HCT116 (cell line): ENCODE measurements around the gene ANKRD40CL. TPM values are rescaled to one million over a fixed set of nuclear protein-coding genes. Genes with fewer than 3 reads are reported as not detected.

Source experiments
- ATAC-seq: fragments of 200-7000 bp; cut with Tn5 transposase; 2 replicates; pipeline ENCODE4 v1.9.1; 2020; ENCODE audit warnings: mild to moderate bottlenecking, moderate library complexity
- BruUV-seq: library from RNA; stranded (reverse); fragments of 400-500 nt; replicated peaks from 2 replicates; lab custom pipeline; 2021; lab: Mats Ljungman, UMichigan
- CTCF ChIA-PET: fragments of 300-600 bp; sonication (Branson Sonifier 250); formaldehyde crosslinking; loops from one replicate; lab custom pipeline; 2021; ENCODE audit warnings: antibody characterized with exemption; lab: Charles Lee
- POLR2A ChIA-PET: fragments of 300-600, 350-600 bp; sonication (Branson Sonifier 250); formaldehyde crosslinking; loops from one replicate; lab custom pipeline; 2021; ENCODE audit warnings: antibody characterized with exemption; lab: Charles Lee
- RAD21 ChIA-PET, 2 experiments: fragments of 300-600 bp; sonication (Branson Sonifier 250); formaldehyde crosslinking; loops; one replicate each; lab custom pipeline; 2023; ENCODE audit warnings: low total read pairs in 2 of 2; ENCODE audit not compliant: uncharacterized antibody in 2 of 2, unreplicated experiment in 2 of 2, low non-redundant PET in 1 of 2; lab: Charles Lee
- DNase-seq: peaks from one replicate; pipeline ENCODE4 v3.0.0-alpha.2; 2010; ENCODE audit warnings: low read depth, low spot score
- H2AFZ ChIP-seq: fragments of 200-600 bp; shearing (Covaris generic), sonication (generic); 2 replicates; pipeline ENCODE4 v1.6.1; 2017; ENCODE audit warnings: low read depth, mixed run types, mixed read lengths, antibody characterized with exemption, low read length; ENCODE audit not compliant: poor library complexity, severe bottlenecking
- H3K27ac ChIP-seq: 2 replicates; pipeline ENCODE4 v1.5.1; 2012; ENCODE audit warnings: low read depth, low read length
- H3K27me3 ChIP-seq: fragments of 200-600 bp; sonication (generic); 2 replicates; pipeline ENCODE4 v1.6.1; 2016; ENCODE audit warnings: mixed run types, low read length, mixed read lengths; ENCODE audit not compliant: insufficient read depth
- H3K36me3 ChIP-seq, 2 experiments: fragments of 200-500 bp in 1 of 2; fragments of 200-600 bp in 1 of 2; sonication (Bioruptor generic) in 1 of 2; sonication (generic) in 1 of 2; 2 replicates each; pipeline versions ENCODE4 v1.5.1 to v1.6.1; 2014 to 2016; ENCODE audit warnings: low read length in 2 of 2, inconsistent platforms in 1 of 2, mixed read lengths in 1 of 2, mixed run types in 1 of 2; ENCODE audit not compliant: insufficient read depth in 2 of 2, control insufficient read depth in 1 of 2
- H3K4me1 ChIP-seq, 2 experiments: fragments of 200-600 bp in 1 of 2; sonication (generic) in 1 of 2; 2 replicates each; pipeline versions ENCODE4 v1.5.1 to v1.6.1; 2012 to 2017; ENCODE audit warnings: low read length in 2 of 2, inconsistent platforms in 1 of 2, mild to moderate bottlenecking in 1 of 2, mixed read lengths in 1 of 2, mixed run types in 1 of 2, moderate library complexity in 1 of 2; ENCODE audit not compliant: insufficient read depth in 2 of 2, control insufficient read depth in 1 of 2
- H3K4me2 ChIP-seq: fragments of 200-600 bp; sonication (generic); 2 replicates; pipeline ENCODE4 v1.6.1; 2017; ENCODE audit warnings: mixed run types, low read length, mixed read lengths
- H3K4me3 ChIP-seq, 2 experiments: fragments of 200-600 bp in 1 of 2; sonication (generic) in 1 of 2; replicated peaks in 1 of 2; 2 replicates each; pipeline ENCODE4 v1.5.1; 2011 to 2016; ENCODE audit warnings: low read length in 2 of 2, control low read depth in 1 of 2, low read depth in 1 of 2, mild to moderate bottlenecking in 1 of 2, mixed read lengths in 1 of 2, mixed run types in 1 of 2
- H3K79me2 ChIP-seq: fragments of 200-600 bp; sonication (generic); 2 replicates; pipeline ENCODE4 v1.6.1; 2017; ENCODE audit warnings: mild to moderate bottlenecking, mixed run types, low read length, moderate library complexity, mixed read lengths; ENCODE audit not compliant: insufficient read depth
- H3K9ac ChIP-seq: fragments of 200-600 bp; sonication (generic); 2 replicates; pipeline ENCODE4 v1.6.1; 2016; ENCODE audit warnings: low read length, mixed read lengths
- H3K9me2 ChIP-seq: fragments of 200-600 bp; sonication (generic), shearing (Covaris generic); 2 replicates; pipeline ENCODE4 v1.6.1; 2017; ENCODE audit warnings: mixed run types, mild to moderate bottlenecking, moderate library complexity; ENCODE audit not compliant: insufficient read depth
- H3K9me3 ChIP-seq, 2 experiments: fragments of 200-500 bp in 1 of 2; fragments of 200-600 bp in 1 of 2; sonication (Bioruptor generic) in 1 of 2; sonication (generic) in 1 of 2; 2 replicates each; pipeline ENCODE4 v1.6.1; 2014 to 2017; ENCODE audit warnings: low read length in 2 of 2, mixed read lengths in 2 of 2, inconsistent platforms in 1 of 2, low read depth in 1 of 2, mild to moderate bottlenecking in 1 of 2, mixed run types in 1 of 2, moderate library complexity in 1 of 2; ENCODE audit not compliant: control insufficient read depth in 1 of 2, insufficient read depth in 1 of 2
- H4K20me1 ChIP-seq: fragments of 200-600 bp; sonication (generic), shearing (Covaris generic); 2 replicates; pipeline ENCODE4 v1.6.1; 2017; ENCODE audit warnings: mixed run types, mild to moderate bottlenecking, moderate library complexity; ENCODE audit not compliant: insufficient read depth
- ATF3 ChIP-seq: IDR thresholded peaks from 2 replicates; pipeline ENCODE4 v1.6.1; 2012
- CBX3 ChIP-seq: IDR thresholded peaks from 2 replicates; pipeline ENCODE4 v1.6.1; 2012; ENCODE audit warnings: low read depth
- CEBPB ChIP-seq: IDR thresholded peaks from 2 replicates; pipeline ENCODE4 v1.6.1; 2012; ENCODE audit warnings: low read depth
- EGR1 ChIP-seq: IDR thresholded peaks from 2 replicates; pipeline ENCODE4 v1.6.1; 2012; ENCODE audit warnings: low read depth
- EZH2 ChIP-seq: fragments of 200-600 bp; sonication (generic); IDR thresholded peaks from 2 replicates; pipeline ENCODE4 v1.6.1; 2017; ENCODE audit warnings: antibody characterized with exemption, mixed run types
- JUND ChIP-seq: IDR thresholded peaks from 2 replicates; pipeline ENCODE4 v1.6.1; 2012
- MAX ChIP-seq: IDR thresholded peaks from 2 replicates; pipeline ENCODE4 v1.6.1; 2012
- POLR2A ChIP-seq: IDR thresholded peaks from 2 replicates; pipeline ENCODE4 v1.7.0; 2011; ENCODE audit warnings: borderline replicate concordance; ENCODE audit not compliant: insufficient read depth, insufficient read length; ENCODE audit errors: extremely low read depth
- SP1 ChIP-seq: IDR thresholded peaks from 2 replicates; pipeline ENCODE4 v1.6.1; 2012; ENCODE audit warnings: low read depth
- intact Hi-C: fragments of 100-400 bp; cut with micrococcal nuclease; formaldehyde crosslinking; loops from 2 replicates; pipeline ENCODE4 v1.10.0; 2022
- total RNA-seq: library from RNA; stranded (reverse); gene quantifications from one replicate; pipeline ENCODE4 v1.2.1, GENCODE V29; 2021; ENCODE audit not compliant: unreplicated experiment
- TF ChIP-seq, protein P1 (sequence below): IDR thresholded peaks from 2 replicates; pipeline ENCODE4 v1.6.1; 2011; ENCODE audit warnings: mild to moderate bottlenecking, low read length, moderate library complexity; ENCODE audit not compliant: insufficient replicate concordance; ENCODE audit errors: extremely low read depth

Gene ANKRD40CL
- total RNA-seq, 1 experiment from 2014 or later: 0.57 TPM

GRCh38 chr17:50793007-50793406 lies 25.7 kb upstream of the ANKRD40CL start:
- H3K9me3 ChIP-seq: no peaks in the 10 kb centered on the region
- no peaks in the 10 kb centered on the region for H4K20me1 ChIP-seq
- ATAC-seq: 0 out of 2 replicates have a peak, but pooled peaks have one; percentile 22
- no peak overlapping the region for H3K9ac ChIP-seq
- no peaks in the 10 kb centered on the region for H3K9me2 ChIP-seq
- H2AFZ ChIP-seq: no peak overlapping the region
- H3K4me3 ChIP-seq: no peak overlapping the region
- intact Hi-C loops: no loop called here
- RAD21 ChIA-PET: no interaction called here
- H3K4me2 ChIP-seq: no peak overlapping the region
- no peak for DNase-seq
- H3K27ac ChIP-seq: no peak overlapping the region
- BruUV-seq: no TSS peak
- H3K36me3 ChIP-seq: no peaks in the 10 kb centered on the region
- POLR2A ChIA-PET: no interaction called here
- CTCF ChIA-PET: no interaction called here
- no peaks in the 10 kb centered on the region for H3K4me1 ChIP-seq
- no peaks in the 10 kb centered on the region for H3K27me3 ChIP-seq
- H3K79me2 ChIP-seq: no peaks in the 10 kb centered on the region
- TF ChIP-seq ATF3: no peak
- TF ChIP-seq POLR2A: no peak
- TF ChIP-seq EGR1: no peak
- TF ChIP-seq CBX3: no peak
- TF ChIP-seq, protein P1, sequence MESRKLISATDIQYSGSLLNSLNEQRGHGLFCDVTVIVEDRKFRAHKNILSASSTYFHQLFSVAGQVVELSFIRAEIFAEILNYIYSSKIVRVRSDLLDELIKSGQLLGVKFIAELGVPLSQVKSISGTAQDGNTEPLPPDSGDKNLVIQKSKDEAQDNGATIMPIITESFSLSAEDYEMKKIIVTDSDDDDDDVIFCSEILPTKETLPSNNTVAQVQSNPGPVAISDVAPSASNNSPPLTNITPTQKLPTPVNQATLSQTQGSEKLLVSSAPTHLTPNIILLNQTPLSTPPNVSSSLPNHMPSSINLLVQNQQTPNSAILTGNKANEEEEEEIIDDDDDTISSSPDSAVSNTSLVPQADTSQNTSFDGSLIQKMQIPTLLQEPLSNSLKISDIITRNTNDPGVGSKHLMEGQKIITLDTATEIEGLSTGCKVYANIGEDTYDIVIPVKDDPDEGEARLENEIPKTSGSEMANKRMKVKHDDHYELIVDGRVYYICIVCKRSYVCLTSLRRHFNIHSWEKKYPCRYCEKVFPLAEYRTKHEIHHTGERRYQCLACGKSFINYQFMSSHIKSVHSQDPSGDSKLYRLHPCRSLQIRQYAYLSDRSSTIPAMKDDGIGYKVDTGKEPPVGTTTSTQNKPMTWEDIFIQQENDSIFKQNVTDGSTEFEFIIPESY: no peak
- no peak for TF ChIP-seq MAX
- no peak for TF ChIP-seq JUND
- no peak for TF ChIP-seq SP1
- TF ChIP-seq EZH2: no peak
- TF ChIP-seq CEBPB: no peak
